GM21367 (cell line): ENCODE data around the gene DDX51.

Experiments
- ATAC-seq: cut with Tn5 transposase; IDR thresholded peaks from one replicate; pipeline ENCODE4 v1.9.1; 2021; ENCODE audit not compliant: unreplicated experiment

The DDX51 gene, protein sequence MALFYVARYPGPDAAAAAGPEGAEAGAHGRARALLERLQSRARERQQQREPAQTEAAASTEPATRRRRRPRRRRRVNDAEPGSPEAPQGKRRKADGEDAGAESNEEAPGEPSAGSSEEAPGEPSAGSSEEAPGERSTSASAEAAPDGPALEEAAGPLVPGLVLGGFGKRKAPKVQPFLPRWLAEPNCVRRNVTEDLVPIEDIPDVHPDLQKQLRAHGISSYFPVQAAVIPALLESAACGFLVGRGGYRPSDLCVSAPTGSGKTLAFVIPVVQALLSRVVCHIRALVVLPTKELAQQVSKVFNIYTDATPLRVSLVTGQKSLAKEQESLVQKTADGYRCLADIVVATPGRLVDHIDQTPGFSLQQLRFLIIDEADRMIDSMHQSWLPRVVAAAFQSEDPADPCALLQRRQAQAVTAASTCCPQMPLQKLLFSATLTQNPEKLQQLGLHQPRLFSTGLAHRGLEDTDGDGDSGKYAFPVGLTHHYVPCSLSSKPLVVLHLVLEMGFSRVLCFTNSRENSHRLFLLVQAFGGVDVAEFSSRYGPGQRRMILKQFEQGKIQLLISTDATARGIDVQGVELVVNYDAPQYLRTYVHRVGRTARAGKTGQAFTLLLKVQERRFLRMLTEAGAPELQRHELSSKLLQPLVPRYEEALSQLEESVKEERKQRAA

GRCh38 chr12:132144115-132144809, at the start of gene DDX51, which contains the start of gene NOC4L:
Gene DDX51 (minus strand): TSS chr12:132144319. CDS start chr12:132144296, 23 bp downstream.
Gene NOC4L (plus strand): TSS chr12:132144457. CDS start chr12:132144489, 32 bp downstream.
- peak; percentile 72 for ATAC-seq

DNA sequence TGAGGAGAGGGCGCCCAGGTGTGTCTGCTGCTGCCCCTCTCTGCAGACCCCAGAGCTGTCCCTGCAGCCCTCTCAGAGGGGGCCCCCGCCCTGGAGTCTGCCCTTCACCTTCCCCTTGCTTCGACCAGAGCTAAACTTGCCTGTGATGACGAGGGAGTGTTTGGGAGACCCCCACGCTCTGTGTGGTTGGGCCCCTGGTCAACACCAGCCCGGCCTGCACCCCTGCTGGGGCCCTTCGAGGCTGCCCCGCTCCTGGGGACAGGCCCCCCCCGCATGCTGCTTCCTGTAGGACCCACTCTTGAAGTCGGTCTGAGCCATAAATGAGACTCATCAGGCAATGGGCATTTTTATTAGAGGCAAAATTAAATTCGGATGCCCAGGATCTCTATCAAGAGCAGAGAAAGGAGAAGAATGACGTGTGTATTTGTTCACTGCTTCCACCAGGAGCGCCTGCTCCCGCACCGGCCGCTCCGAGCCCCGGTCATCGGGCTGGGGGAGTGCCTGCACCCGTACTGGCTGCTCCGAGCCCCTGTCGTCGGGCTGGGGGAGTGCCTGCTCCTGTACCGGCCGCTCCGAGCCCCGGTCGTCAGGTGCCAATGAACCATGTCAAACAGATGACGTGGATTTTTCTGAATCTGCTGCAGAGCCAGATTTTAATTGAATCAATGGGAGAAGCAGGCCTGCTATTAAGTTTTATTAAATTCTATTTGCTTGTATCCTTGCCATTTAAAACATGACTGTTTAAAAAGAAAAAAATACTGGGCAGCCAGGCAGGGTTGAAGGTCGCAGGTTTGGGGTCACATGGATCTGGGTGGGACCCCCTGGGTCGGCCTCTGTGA, 47.8 kb upstream of the DDX51 start:
- no peak for ATAC-seq

DNA sequence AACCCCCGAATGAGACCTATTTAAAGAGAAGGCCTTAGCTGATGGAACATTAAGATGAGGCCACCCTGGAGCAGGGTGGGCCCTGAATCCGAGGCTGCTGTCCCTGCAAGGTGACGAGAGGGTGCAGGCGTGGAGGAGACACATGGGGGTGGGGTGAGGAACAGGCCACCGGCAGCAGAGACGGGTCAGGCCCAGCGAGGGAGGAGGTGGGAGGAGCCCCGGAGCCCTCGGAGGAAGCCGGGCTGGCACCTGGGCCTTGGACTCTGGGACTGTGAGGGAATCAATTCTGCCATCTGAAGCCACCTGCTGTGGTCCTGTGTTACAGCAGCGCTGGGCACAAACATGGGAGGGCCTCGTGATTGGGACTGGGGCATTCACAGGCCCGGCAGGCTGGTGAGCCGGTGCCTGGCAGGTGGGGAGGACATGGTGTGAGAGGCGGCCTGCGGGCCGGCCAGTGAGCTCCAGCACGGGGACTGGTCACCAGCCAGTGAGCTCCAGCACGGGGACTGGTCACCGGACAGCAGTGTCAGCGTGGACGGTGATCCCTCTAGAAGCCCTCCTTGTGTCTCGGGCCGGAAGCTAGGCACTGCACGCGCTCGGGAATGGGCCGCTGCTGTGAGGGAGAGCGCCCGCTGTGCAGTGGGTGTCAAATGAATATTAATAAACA, 46.8 kb upstream of the DDX51 start:
- no peak for ATAC-seq

DNA sequence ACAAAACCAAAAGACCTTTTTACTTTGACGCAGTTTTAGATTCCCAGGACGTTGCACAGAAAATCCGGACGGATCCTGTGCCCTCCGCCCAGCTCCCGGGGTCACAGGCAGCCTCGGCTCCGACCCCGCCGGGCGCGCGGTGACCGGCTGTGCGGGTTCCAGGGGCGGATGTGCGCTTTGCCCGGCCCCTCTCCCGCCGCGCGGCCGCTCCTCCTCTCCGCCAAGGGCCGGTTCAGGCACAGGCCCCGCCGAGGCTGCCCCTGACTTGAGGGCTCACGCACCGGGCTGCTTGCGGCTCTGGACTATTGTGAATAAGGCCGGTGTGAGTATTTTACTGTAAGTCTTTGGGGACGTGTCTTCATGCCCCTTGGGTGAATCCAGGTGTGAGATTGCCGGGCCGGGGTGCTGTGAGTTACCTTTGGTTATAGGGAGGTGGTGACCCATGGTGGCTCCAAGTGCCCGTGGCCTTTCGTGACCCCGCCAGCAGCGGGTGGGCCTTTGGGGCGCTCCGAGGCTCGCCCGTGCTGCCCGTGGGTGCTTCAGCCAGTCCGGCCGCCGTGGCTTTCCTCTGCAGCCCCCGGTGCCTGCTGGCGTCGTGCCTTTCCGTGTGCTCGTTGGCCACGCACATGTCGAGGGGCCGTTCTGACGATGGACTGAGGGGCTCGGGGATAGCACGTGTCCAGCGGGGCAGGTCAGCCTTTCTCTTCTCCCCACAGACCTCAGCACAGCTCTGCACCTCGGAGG, 46.1 kb upstream of the DDX51 start:
- no peak for ATAC-seq

- peak; percentile 88 for ATAC-seq
These were observed 45.4 kb upstream of the DDX51 start for GRCh38 chr12:132189378-132190011.

- no peak for ATAC-seq
These were observed 44.8 kb upstream of the DDX51 start for GRCh38 chr12:132188916-132189325.

DNA sequence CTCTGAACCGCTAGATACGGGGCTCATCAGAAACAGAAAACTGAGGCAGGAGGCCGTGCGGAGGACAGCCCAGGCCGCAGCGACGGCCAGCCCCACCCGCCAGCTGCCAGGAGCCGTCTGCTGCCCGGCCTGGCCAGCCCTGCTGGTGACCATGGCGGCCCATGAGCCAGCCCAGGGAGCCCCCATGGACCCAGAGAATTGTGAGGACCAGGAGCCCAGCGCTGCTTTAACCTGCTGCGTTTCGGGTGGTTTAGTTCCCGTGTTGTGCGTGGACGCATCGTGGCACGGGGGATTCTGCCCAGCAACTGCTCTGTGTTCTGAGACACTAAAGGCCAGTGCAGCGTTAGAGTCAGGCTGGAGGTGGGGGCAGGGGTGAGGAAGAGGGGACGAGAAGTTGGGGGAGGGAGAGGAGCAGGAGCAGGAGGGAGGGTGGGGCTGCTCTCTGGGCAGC, 44.4 kb upstream of the DDX51 start:
- no peak for ATAC-seq

DNA sequence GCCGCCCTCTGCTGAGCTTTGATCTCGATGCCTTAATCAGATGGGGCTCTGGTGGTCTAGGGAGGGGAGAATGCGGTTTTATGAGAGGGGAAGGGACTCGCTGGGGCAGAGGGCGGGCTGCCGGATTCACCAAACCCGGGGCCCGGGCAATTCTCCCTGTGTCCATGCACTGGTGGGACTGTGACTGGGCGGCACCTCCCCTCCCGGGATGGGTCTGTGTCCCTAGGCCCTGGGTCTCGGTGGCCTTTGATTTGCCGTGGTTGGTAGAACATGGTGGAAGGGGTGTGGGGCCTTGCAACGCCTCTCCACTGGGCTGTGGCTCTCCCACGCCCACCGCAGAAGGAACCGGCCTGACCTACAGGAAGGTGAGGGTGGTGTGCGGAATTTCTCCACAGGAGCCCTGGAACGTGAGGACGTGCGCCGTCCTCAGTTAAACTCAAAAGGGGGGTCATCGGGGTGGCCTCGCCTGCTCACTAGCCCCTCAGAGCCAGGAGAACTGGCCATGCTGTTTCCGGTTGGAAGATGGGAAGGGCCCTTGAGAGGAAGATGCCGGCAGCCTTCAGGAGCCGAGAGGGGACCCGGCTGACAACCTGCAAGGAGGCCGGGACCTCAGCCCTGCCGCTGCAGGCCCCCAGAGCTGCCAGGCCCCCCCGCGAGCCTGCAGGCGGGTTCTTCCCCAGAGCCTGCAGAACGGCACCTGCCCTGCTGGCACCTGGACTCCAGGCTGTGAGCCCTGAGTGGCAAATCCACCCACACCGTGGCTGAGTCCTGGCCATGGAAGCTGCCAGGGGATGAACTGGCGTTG, 43.7 kb upstream of the DDX51 start:
- ATAC-seq, result no peak

- ATAC-seq, result no peak
These were observed 42.9 kb upstream of the DDX51 start for GRCh38 chr12:132186857-132187620.

- ATAC-seq, result no peak
These were observed 42.2 kb upstream of the DDX51 start for GRCh38 chr12:132186208-132186856.

- ATAC-seq, result no peak
These were observed 41.6 kb upstream of the DDX51 start for GRCh38 chr12:132185705-132186104.

- ATAC-seq, result no peak
These were observed 38.7 kb upstream of the DDX51 start for GRCh38 chr12:132182711-132183365.

DNA sequence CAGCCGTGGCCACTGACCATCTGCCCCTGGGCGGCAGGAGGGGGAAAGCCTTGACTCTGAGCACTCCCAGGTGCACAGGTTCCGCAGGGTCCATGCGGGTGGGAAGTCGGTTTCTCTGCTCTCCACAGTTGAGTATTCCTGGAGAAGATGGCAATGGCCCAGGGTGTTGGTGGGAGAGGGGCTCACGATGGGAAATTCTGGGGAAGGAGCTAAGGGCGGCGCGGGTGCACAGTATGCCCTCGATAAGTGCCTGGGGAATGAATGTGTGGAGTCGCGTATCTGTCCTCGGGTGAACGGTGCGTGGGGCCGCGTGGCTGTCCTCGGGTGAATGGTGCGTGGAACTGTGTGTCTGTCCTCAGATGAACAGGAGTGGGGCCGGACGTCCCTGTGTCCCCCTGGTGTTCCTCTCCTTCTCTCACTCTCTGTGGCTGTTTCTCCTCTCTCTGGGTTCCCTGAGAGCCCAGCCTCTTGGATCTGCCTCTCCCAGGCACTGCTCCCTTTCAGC, 38.1 kb upstream of the DDX51 start:
- ATAC-seq, result no peak

DNA sequence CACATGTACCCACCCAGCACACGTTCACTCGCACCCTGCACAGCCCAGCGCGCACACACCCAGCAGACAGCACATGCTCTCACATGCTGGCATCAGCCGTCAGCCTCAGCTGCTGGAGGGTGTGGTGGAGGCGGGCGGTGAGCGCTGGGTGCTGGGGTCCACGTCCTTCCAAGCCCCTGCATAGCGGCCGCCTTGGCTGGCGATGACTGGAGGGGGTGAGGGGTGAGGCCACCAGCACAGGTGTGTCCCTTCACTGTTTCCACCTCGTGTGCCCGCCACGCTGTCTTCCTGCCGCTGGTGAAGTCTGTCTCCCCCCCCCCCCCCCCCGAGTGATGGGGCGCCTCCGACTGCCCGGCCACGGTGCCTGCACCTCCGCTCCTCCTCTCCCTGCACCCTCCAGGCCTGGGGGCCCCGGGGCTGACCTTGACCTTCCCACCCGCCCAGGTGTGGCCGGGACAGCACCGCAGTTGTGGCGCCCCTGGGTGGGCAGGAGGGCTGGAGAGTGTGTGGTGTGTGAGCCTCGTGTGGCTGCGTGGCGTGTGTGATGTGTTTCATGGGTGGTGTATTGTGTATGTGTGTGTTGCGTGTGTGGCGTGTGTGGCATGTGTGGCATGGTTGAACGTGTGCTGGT, 37.6 kb upstream of the DDX51 start:
- ATAC-seq, result no peak

GRCh38 chr12:132180648-132181546, 36.8 kb upstream of the DDX51 start:
- ATAC-seq, result no peak
